H1 (cell line): Measurements from ENCODE around the gene TSEN54. TPM values are rescaled to one million over a fixed set of nuclear protein-coding genes. Genes with fewer than 3 reads are reported as not detected.

Experiments
- BCL11A ChIP-seq, 2 experiments: IDR thresholded peaks; one replicate each; pipeline ENCODE4 v1.6.1; 2011; ENCODE audit warnings: low read depth in 2 of 2, low read length in 2 of 2, mild to moderate bottlenecking in 2 of 2
- CHD1 ChIP-seq: IDR thresholded peaks from 2 replicates; pipeline ENCODE4 v1.6.1; 2012; ENCODE audit warnings: low read depth, low read length, improper control_type of control experiment
- EP300 ChIP-seq, 2 experiments: IDR thresholded peaks; 1 replicate in 1 of 2; 2 replicates in 1 of 2; pipeline ENCODE4 v1.6.1; 2011 to 2012; ENCODE audit warnings: low read depth in 2 of 2, low read length in 2 of 2, mild to moderate bottlenecking in 2 of 2, borderline replicate concordance in 1 of 2, inconsistent platforms in 1 of 2, moderate library complexity in 1 of 2
- RFX5 ChIP-seq: IDR thresholded peaks from 2 replicates; pipeline ENCODE4 v1.6.1; 2011; ENCODE audit warnings: low read depth, low read length, improper control_type of control experiment, borderline replicate concordance
- TBP ChIP-seq: IDR thresholded peaks from 2 replicates; pipeline ENCODE4 v1.6.1; 2011; ENCODE audit warnings: low read depth, low read length, improper control_type of control experiment
- polyA plus RNA-seq, 7 experiments: library from polyadenylated mRNA; depleted of rRNA in 3 of 7; stranded (reverse) in 5 of 7; unstranded in 2 of 7; fragments of >200 nt in 5 of 7; fragments of 200-250 nt in 2 of 7; gene quantifications; 1 replicate in 5 of 7; 2 replicates in 1 of 7; 4 replicates in 1 of 7; pipeline versions ENCODE4 v1.2.1 to v1.2.3, GENCODE V29; 2011 to 2013; ENCODE audit warnings: missing spikeins in 2 of 7, mixed read lengths in 2 of 7
- total RNA-seq: library from RNA; stranded (reverse); fragmentation: NEBNext Ultra II Directional; extraction: Animal tissue kit (Norgen Biotek cat#: 25700); gene quantifications from 2 replicates; pipeline ENCODE4 v1.2.1, GENCODE V29; 2021

Gene TSEN54
- total and polyA plus RNA-seq, 2 of the 8 experiments (the other 6 are each of a cell fraction or from before 2014, with no cell fraction given): 43.6 to 60.3 TPM

GRCh38 chr17:75511270-75511609 lies 5.1 kb upstream of the TSEN54 start (continued):
- TF ChIP-seq EP300 (IDR thresholded peaks at IDR 0.05; ENCODE audit: borderline replicate concordance in 1 of 2, low read depth in 2 of 2, low read length in 2 of 2): no peak
- TF ChIP-seq TBP: no peak
- no peak for TF ChIP-seq RFX5
- TF ChIP-seq BCL11A (IDR thresholded peaks at IDR 0.05; ENCODE audit: low read depth in 2 of 2, low read length in 2 of 2): no peak
- no peak for TF ChIP-seq CHD1
- TF ChIP-seq, all 59 proteins: peak for 0
